ENCODE results near the gene CREBBP.

The CREBBP gene

DNA sequence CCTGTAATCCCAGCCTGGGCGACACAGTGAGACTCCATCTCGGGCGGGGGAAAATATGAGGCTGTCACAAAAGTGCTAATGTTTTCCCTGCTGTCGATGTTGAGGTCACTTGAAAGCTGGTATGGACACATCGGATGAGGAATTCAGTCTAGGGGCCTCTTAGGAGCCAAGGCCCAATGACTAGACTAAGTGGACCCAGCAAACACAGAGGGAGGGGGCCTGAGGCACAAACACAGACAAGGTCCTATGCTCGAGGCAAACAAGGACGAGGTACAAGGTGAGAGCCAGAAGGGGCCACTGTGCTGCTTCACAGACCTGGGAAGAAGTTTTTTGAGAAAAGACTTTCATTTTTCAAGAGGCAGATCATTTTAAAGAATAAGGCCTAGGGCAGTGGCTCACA, 178.4 kb downstream of the CREBBP start:
- no peak for DNase-seq

DNA sequence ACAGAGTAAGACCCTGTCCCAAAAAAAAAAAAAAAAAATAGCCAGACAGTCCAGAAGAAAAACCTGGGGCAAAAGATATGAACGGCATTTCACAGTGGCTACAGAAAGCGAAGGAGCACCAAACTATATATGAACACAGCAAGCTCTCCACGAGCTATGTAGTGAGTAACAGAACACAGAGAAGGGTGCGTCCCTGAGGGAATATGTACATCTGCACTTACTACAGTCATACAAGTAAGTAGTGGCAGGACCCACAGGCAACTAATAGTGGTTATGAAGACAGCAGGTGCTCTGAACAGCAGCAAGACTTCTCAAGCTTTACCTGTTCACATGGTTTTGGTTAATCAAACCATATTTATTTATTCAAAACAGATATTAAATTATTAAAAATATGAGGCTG, 179.0 kb downstream of the CREBBP start:
- no peak for DNase-seq

GRCh38 chr16:3698941-3699340, 181.6 kb downstream of the CREBBP start:
- no peak for DNase-seq

- no peak for DNase-seq
Observed at GRCh38 chr16:3696425-3697218, 183.9 kb downstream of the CREBBP start.

DNA sequence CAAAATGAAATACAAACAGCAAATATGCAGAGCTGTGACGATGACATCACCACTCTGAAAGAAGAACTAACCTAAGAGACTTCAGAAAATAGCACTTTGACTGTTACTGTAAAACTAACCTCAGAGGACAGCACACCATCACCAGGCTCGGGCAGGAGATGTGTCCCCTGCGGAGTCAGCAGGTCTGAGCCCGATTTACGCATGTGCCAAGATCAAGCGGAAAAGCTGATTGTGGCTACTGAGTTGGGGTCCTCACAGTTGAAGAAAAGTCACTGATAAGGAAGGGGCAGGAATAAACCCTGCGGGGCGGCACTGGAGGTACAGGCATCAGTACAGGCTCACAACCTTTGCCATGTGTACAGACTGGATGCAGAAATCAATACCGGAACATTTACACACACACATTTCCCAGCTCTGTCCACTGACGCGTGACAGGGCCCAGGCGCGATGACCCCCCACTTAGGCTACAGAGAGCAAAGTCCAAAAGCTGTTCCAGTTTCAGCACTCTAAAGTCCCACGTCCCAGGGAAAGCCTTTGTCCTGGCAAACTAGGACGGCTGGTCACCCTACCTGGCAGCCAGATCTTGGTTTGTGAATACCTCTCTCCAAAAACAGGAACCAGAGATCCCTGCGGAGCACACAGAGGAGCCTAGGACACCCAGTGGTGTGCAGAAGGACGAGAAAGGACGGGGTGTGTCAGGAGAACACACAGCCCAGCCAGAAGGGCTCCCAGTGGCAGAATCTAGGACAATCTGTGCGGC, 184.7 kb downstream of the CREBBP start:
- no peak for DNase-seq

- DNase-seq = no peak
Observed at GRCh38 chr16:3694051-3694450, 186.5 kb downstream of the CREBBP start.

DNA sequence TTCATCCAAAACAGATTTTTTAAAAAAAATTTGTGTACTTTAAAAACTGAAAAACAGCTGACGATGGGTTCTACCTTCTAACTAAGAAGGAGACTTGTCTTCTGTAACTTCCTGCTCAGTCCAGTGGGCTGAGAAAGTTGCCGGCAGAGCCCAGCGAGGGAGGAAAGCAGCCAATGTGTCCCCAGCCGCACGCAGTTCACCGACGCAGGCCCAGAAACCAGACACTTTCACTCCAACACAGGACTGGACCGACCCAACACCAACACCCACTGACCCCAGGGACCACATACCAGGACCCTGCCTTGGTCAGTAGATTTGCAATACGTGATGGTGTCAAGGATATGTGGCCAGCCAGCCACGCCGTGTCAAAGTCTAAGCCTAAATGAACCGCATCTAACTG, 188.8 kb downstream of the CREBBP start:
- no peak for DNase-seq

- no peak for DNase-seq
Observed at GRCh38 chr16:3690980-3691720, 189.4 kb downstream of the CREBBP start.

DNA sequence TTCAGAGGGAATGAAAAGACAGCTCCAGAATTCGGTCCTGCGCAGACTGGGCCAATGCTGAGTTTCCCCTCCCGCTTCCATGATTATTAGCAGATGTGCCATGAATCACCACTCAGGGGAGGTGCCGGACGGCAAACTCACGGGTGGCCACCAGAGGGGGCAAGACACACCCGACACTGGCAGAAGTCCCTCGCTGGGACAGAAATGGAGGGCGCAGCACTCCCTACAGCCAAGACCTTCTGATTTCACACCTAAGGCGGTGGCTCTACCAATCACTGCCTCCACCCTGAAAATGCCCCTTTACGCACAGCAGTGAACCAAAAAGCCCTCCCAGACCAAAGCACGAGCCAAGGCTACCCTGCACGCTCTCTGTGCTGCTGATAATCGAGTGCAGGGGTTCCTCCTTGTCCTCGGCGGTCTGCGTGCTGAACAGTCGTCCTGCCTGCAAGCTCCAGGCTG, 190.0 kb downstream of the CREBBP start:
- DNase-seq = peak; percentile 88

GRCh38 chr16:3689731-3690130, 190.8 kb downstream of the CREBBP start:
- no peak for DNase-seq

GRCh38 chr16:3687792-3688191, 192.7 kb downstream of the CREBBP start:
- DNase-seq = no peak

GRCh38 chr16:3687021-3687420, 193.5 kb downstream of the CREBBP start:
- no peak for DNase-seq

- no peak for DNase-seq
Observed at GRCh38 chr16:3681206-3681605, 199.3 kb downstream of the CREBBP start.

GRCh38 chr16:3677994-3678393, 202.5 kb downstream of the CREBBP start:
- no peak for DNase-seq

GRCh38 chr16:3675601-3676130, 204.8 kb downstream of the CREBBP start:
- DNase-seq = no peak

Measured in activated T-cell treated with anti-CD3 and anti-CD28 coated beads, Interleukin-2, amount 50 U/mL, for 1 hour (primary cell).